Measurements from ENCODE around the gene SIPA1L3.
A peak's percentile ranks its signal among the peaks of the same experiment; 100 is the strongest.

Gene SIPA1L3

DNA sequence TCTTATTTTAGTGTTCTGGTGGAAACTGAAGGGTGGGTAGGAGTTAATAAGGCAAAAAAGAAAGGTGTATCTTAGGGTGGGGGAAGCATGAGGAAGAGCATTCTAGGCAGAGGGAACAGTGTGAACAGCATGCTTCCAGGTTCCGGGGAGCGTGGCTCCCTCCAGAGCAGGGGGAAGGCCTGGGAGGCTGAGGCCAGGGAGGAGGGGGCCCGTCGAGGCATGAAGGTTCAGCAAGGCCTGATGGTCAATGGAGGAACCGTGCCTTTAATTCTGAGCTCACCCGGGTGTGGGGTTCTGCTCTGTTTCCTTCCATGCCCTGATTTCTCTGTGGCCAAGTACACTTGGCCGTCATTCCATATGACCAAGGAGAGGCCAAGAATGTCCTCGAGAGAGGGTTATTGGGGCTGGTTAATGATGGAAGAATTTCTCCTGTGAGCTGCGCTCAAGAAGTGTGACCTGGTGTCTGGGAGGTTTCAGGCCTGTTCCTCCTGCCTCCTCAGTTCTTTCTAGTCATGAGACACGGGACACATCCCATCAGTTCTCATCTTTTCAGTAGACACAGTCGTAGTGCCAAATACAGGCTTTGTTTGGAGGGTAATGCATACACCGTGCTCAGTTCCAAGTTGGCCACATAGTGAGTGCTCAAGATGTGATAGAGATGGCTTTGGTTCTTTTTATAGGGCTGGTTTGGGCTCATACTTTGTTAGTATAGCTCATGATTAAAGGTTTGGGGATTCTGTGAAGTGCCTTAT is 73.6 kb downstream of the SIPA1L3 start:
- no peak for DNase-seq

DNA sequence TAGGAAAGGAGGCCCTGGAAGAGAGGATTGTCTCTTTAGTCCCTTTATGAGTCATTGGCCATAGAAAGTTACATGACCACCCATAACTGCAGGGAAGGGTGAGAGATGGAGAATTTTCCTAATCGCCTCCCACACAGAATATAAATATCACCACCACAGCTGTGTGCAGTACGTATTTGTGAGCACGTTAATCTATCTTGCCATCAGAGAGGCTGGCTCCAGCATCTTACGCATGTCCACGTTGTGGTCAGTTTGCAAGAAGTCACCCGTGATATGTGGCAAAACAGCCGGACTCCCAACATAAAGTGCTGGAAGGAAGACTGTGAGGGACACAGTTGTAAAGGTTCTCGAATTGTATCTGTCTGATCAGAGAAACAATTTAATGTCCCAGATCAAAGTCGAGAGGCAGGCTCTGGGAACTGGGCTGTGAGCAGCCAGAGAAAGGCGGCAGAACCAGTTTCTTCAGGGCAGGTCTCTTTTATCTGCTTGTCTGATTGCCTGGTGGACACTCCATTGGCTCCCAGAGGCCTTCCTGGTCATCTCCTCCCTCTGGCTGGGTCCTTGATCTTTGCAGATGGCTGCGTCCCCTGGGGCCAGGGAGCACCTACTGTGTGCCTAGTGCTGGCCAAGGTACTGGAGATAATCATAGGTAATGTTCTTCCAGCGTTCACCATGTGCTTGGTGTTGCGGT is 74.9 kb downstream of the SIPA1L3 start:
- no peak for DNase-seq

DNA sequence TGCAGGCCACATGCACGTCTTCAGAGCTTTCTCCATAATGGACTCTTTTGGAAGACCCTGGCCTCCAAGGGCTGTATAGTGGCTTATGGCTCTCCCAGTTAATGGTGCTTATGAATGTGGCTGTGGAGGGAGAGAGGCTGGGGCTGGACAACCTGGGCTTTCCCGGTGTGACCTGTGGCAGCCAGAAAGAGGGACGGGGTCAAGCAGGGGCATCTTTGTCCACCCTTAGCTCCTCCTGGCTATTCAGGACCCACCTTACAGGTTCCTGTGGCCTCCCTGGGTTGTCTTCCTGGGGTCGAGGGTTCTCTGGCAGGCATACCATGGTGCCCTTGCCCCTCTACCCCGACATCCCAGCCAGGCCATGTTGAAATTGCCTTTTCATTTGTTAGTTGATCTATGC is 75.6 kb downstream of the SIPA1L3 start:
- no peak for DNase-seq

DNA sequence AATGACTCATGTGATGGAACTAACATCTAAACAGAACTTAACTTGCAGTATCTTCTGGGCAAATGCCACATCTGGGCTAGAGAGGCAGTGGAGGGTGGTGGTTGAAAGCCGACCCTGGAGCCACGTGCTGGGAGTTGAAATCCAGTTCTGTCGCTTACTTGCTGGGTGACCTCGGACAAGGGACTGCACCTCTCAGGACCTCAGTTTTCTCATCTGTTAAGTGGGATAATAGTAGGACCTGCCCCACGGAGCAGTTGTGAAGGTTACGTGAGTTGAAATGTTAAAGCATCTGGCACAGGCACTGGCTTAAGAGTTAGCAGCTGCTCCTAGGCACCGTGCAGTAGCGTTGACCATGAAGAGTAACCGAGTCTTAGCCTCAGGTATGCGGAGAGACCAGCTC is 76.1 kb downstream of the SIPA1L3 start:
- DNase-seq, result no peak

DNA sequence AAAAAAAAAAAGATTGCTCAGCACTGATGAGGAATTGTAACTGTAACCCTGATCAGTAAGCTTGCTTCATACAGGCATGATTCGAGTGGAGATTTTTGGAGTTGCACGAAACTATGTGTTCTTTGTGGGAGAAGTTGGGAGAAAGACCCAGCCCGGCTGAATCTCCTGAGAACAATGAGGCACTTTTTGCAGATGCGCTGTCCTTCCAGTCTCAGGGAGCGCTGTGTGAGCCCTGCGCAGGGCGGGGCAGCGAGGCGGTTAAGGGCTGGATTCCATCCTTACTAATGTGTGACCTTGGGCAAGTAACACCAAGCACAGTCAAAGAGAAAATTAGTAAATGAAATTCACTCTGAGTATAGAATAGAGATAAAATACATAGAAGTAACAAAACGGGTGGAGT is 76.9 kb downstream of the SIPA1L3 start:
- no peak for DNase-seq

DNA sequence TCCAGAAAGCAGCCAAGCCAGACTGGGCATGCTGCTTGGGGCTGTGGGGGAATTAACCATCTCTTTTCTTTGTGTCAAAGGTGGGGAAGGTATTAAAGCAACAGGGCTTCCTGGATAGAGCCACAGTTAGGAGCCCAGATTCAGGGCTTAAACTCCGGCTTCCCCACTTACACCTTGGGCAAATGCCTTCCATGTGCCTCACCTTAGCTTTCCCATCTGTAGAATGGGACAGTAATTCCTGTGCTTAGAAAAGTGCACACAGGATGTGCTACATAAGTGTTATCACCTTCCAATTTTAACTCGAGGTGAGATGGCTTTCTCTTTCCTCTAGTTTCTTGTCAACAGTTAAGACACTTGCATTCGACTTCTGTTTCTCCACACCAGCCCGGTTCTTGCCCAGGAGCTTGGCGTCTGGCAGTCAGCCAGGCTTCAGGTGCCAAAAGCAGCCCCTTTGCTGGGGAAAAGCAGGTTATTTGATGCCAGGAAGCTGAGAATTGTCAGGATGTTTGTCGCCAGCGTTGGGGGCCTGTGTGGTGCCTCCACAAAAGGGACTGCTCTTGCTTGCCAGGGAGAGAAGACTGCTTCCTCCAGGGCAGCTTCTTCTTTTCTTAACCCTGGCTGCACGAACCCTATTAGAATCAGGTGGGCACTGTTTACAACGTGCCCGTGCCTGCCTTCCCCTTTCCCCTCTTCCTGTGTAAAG is 79.2 kb downstream of the SIPA1L3 start:
- peak; percentile 67 for DNase-seq

DNA sequence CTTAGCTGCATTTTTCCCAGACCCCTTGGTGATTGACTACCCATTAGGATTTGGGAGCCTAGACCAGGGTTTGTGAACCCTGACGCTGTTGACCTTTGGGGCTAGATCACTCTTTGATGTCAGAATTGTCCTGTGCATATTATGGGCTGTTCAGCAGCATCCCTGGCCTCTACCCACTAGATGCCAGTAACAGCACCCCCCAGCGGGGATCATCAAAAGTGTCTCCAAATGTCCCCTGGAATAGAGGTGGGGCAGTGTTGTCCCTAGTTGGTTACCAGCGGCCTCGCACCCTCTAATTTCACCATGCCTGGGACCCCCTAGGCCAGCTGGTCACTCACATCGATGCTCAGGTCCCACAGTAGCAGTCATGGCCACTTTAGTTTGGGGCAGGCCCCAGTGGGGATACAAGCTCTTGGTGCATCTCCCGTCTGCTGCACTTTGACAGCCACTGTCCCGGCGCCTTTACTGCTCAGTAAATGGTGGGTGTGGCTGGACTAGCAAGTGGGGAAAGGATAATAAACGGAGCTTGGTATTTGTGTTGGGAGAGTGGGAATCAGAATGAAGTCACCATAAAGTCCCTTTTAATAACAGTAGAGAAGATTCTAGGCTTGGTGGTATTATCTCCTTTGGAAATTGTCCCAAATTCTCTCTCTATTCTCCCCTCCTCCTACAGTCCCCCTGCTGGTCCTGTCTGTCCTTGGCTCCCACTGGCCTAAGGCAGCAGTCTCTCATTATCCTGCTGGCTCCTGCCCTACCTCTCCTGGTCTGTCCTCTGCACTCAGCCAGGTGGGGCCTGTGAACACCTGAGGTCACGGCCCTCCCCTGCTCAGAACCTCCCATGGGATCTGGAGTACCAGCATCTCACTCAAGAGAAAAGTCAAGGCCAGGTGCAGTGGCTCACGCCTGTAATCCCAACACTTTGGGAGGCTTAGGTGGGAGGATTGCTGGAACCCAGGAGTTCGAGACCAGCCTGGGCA is 80.6 kb downstream of the SIPA1L3 start:
- no peak for DNase-seq

DNA sequence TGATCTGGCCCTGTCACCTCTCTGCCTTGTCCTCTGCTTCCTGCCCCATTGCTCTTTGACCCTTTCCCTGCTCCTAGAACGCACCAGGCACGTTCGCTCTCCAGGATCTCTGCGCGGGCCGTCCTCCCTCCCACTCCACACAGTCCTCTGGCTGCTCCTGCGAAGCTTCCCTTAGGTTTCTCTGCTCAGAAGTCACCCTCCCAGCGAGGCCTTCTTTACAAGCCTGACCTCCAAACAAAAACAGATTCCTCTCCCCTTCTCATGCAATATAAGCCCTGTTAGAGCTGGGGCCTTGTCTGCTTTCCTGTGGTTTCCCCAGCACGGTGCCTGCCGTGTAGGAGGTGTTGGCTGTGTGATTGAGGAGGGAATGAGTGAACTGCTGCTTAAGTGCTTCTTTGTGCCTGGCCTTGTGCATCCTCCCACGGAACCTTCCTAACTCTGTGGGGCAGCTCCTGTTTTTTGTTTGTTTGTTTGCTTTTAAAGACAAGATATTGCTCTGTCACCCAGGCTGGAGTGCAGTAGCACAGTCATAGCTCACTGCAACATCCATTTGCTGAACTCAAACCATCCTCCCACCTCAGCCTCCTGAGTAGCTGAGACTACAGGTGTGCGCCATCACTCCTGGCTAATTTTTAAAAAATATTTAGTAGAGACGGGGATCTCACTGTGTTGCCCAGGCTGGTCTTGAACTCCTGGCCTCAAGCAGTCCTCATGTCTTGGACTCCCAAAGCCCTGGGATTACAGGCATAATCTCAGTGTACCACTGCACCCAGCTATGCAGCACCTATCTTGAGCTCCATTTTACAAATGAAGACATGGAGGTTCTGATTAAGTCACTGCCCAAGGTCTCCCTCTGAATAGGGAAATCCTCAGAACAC is 82.0 kb downstream of the SIPA1L3 start:
- DNase-seq, result no peak

DNA sequence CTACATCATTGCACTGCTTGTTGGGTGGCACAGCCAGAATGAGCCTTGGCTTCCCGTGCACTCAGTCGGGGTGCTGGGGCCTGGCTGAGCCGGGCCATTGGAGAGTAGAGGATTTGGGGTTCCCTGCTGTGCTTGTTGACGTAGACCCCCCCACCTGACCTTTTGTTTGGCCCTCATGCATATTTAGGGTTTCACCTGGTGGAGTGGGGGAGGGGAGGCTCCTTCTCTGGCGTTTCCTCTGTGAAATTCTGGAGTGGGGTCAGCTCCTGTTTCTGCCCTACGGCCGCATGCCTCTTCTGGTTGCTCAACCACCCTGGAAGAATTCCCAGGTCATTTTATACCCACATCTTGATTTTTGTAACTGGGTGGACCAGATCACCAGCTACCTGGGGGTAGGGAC is 82.8 kb downstream of the SIPA1L3 start:
- no peak for DNase-seq

DNA sequence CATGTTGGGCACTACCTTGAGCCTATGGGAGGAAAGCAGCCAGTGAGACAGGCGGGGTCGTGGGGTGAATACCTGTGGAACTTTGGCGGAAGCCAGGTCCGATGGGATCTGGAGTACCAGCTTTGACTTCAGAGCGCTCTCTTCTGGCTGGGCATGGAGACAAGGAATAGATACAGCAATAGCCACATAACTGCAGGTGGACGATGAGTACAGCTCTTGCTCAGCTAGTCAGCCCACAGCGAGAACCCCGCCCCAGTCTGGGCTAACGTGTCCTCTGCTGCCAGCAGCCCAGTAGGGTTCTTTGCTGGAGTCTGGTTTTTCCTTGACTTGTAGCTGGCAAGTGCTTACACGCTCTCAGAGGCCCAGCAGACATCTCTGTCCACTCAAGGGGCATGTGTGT is 83.4 kb downstream of the SIPA1L3 start:
- no peak for DNase-seq

DNA sequence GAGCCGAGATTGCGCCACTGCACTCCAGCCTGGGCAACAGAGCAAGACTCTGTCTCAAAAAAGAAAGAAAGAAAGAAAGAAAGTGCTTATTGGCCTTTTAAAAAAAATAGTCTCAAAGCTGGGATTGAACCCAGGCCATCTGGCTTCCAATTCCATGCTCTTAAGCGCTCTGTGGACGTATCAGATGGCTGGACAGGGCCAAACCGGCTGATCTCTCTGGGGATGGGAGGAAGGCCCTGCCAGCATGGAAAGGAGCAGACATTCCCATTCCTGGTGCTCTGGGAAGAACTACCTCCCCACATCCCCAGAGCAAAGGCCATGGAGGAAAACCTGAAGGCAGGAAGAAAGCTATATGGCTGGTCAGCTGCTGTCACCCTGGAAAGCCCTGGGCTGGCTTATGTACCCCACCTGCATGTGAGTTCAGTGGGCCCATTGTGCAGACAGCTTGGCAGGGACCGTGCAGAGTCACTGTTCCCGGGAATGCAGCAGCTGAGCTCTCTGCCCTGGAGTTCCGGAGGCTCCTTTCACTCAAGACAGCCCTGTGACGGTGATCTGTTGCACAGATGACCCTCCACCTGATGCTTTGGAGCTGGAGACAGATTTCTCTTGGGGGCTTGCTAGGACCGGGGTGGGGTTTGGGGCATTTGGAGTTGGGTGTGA is 84.3 kb downstream of the SIPA1L3 start:
- DNase-seq, result no peak

DNA sequence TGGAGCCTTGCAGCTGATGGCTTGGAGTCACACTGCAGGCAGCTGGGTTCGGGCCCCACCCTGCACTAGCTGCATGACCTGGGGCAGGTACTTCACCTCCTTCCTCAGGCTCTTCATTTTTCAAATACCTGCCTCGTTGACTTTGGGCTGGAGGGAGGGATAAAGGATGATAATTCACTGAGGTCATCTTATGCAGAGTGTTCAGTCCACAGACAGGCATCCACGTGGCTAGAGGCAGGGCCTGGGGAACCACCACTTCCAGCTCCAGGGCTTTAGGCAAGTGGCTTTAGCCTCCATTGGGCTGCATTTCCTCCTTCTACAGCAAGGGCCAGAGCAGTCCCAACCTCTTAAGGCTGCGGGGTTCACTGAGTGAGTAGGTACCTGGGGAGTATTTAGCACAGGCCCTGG is 84.8 kb downstream of the SIPA1L3 start:
- DNase-seq, result no peak

DNA sequence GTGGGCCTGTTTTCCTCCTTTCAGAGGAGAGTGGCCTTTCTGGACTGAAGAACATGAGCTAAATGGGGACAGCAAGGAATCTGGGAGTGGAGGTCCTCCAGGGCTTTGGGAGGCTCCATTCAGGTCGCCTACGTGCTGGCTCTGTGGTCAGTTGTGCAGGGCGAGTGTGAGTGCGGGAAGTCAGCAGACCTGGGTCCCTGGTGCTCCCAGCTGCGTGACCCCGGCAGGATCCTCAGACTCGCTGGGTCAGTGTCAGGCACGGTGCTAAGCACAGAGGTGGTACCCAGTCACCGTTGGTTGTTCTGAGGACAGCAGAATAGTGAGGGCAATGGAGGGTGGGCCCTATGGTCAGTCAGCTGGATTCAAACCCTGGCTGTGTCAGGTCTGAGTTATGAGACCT is 85.8 kb downstream of the SIPA1L3 start:
- DNase-seq, result no peak

DNA sequence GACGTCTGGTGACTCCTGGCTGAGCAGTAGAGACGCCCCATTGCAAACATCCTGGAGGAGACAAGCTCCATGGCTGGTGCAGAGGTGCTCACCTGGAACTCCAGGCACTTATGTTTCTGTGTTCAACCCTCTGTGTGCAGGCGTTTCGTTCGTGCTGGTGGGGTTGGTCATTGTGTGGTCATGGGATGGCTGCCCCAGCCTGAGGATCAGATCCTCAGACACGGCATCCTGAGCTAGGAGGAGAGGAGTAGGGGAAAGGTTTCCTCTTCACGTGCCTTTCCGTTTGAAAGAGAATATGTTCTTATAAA is 87.8 kb downstream of the SIPA1L3 start:
- DNase-seq, result no peak

DNA sequence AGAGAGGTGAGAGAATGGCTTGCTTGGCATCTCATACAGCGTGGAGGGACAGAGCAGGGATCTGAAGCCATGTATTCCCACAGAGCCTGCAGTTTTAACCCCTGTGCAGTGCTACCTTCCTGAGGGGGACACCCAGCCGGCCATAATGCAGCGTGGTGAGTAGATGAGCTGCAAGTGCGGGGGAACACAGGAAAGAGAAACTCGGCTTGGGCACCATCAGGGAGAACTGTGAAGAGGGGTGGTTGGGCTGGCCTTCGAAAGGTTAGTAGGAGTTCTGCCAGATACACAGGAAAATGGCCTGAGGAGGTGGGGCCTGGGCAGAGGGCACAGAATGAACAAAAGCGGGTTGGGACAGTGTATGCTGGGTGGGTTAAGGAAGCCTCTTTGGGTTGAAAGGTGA is 88.3 kb downstream of the SIPA1L3 start:
- no peak for DNase-seq

DNA sequence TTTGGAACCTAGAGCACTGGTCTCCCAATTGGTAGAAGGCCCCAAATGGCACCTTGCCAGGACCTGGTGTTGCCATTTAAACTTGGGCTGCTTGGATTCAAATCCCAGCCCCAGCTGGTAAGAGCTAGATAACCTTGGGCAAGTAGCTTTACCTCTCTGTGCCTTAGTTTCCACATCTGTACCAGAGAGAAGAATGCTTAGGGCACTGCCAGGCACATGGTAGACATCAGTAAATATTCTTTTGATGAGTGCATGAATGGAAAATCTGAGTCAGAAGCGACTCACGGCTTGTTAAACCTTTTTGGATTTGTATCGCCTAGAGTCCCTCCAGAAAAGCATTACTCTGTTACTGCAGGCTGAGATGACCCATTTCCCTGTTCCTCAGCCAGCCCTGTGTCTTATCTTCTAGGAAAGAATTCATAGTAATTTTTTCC is 90.9 kb downstream of the SIPA1L3 start:
- no peak for DNase-seq

DNA sequence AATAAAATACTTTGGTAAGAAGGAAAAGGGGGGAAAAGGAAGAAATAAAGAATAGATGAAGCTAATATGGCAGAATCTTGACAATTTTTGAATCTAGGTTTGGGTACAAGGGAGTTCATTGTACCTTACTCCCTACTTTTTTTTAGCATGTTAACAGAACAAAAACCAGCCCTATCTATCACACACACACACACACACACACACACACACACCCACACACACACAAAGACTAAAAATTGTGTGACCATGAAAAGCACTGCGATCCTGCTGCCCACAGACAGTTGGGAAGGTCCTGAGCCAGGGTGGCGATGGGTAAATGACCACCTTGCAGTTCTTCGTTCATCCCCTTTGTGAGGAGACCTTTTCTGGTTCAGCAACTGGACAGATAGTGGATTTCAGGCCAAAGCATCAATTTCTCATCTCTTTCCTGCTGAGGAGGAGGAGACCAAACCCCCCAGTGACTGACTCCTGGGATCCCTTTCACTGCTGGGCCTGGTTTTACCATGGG is 91.8 kb downstream of the SIPA1L3 start:
- DNase-seq, result no peak

DNA sequence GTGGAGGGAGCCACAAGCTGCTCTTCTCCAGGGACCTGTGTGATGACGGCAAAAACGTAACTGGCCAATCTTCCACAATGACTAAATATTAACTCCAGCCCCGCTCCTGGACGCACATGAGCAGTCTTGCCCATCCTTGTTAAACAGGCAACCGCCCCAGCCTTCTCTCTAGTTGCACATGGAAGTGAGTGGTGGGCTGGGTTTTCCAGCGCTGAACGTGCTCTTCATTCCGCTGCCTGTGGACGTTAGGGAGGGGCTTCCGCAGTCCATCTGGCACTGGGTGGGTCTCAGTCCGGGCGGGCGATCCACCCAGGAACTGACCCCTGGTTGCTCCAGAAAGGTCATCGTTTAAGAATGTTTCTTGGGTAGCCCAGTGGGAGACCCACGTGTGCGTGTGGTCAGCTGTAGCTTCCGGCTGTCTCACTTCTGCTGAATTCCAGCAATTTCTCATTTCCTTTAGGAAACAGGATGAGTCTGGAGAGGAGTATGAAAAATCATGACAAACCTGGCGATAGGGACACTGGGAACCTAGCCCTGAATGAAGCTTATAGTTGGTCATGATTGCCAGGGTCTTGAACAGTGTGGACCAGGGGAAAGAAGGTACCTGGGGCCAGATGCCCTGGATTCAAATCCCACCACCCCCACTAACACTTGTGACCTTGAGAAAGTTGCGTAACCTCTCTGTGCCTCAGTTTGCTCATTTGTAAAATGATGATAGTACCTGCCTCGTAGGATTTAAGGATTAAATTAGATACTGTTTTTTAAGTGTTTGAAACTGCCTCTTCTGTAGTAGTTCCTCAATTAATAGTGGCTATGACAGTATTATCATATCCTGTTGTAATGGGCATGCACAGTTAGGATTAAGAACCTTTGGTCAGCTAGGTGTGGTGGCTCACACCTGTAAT is 92.6 kb downstream of the SIPA1L3 start:
- no peak for DNase-seq

DNA sequence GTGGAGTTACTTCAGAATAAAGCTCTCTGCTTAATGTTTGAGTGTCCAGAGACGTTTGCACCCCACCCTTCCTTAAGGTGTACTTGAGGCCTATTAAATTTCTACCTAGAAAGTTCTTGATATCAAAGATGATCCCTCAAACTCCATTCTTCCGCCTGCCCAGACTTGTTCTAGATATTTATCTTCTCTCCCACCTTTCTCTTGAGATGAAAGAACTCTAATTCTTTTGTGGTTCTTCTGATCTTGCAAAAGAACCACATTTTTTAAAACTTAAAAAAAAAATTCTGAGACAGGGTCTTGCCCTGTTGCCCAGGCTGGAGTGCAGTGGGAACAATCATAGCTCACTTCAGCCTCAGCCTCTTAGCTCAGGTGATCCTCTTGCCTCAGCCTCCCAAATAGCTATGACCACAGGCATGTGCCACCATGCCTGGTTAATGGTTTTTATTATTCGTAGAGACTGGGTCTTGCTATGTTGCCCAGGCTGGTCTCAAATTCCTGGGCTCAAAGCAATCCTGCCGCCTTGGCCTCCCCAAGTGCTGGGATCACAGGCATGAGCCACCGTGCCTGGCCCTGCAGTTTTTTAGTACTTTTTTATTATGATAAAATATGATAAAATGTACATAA is 94.3 kb downstream of the SIPA1L3 start:
- no peak for DNase-seq

Data from NCI-H1105 (cell line).